Upper lobe of left lung (tissue), 6 donors: ENCODE measurements around the gene ARID1B. TPM values are rescaled to one million over a fixed set of nuclear protein-coding genes. Genes with fewer than 3 reads are reported as not detected.

Experiments
- ATAC-seq, 2 donors: fragments of 200-7000 bp; cut with Tn5 transposase; one replicate each; pipeline ENCODE4 v1.9.1; 2022; ENCODE audit warnings: mild to moderate bottlenecking in 2 of 2, moderate library complexity in 2 of 2; ENCODE audit not compliant: low FRiP score in 2 of 2
- DNase-seq, 2 donors: peaks; one replicate each; pipeline ENCODE4 v3.0.0-alpha.2; 2019 to 2020
- H3K27ac ChIP-seq, 4 donors: fragments of 200-600 bp; sonication (generic); one replicate each; pipeline ENCODE4 v1.5.1; 2016 to 2019
- H3K27me3 ChIP-seq, 4 donors: fragments of 200-600 bp; sonication (generic); one replicate each; pipeline ENCODE4 v1.5.1; 2017 to 2019
- H3K36me3 ChIP-seq, 4 donors: fragments of 200-600 bp; sonication (generic); one replicate each; pipeline ENCODE4 v1.5.1; 2016 to 2019
- H3K4me1 ChIP-seq, 4 donors: fragments of 200-600 bp; sonication (generic); one replicate each; pipeline ENCODE4 v1.5.1; 2018 to 2019
- H3K4me3 ChIP-seq, 4 donors: fragments of 200-600 bp; sonication (generic); one replicate each; pipeline ENCODE4 v1.5.1; 2017 to 2019; ENCODE audit warnings: mild to moderate bottlenecking in 2 of 4, moderate library complexity in 1 of 4
- H3K9me3 ChIP-seq, 4 donors: fragments of 200-600 bp; sonication (generic); one replicate each; pipeline ENCODE4 v1.5.1; 2018 to 2019
- EP300 ChIP-seq, 4 donors: sonication (generic); formaldehyde crosslinking; IDR thresholded peaks; one replicate each; pipeline ENCODE4 v1.5.1; 2017; ENCODE audit warnings: antibody characterized with exemption in 4 of 4, control low read depth in 2 of 4
- POLR2A ChIP-seq, 4 donors: fragments of 450-650 bp; IDR thresholded peaks; one replicate each; pipeline ENCODE4 v1.5.1; 2016 to 2017; ENCODE audit warnings: antibody characterized with exemption in 4 of 4, mild to moderate bottlenecking in 2 of 4
- POLR2AphosphoS5 ChIP-seq, 2 donors: sonication (generic); formaldehyde crosslinking; IDR thresholded peaks; one replicate each; pipeline ENCODE4 v1.5.1; 2017; ENCODE audit warnings: antibody characterized with exemption in 2 of 2
- WGBS, 2 donors: methylation state at CpG; one replicate each; pipeline ENCODE4 v1.1.5; 2017 to 2018; 5-methylcytosine and 5-hydroxymethylcytosine counted together
- total RNA-seq, 6 donors: library from RNA; depleted of rRNA in 4 of 6; stranded (reverse); fragments of >200 nt in 4 of 6; gene quantifications; one replicate each; pipeline versions ENCODE4 v1.1.0 to v1.2.1, GENCODE V29; 2016 to 2021
- TF ChIP-seq, protein P1 (sequence below), 6 experiments: fragments of 450-650 bp in 4 of 6; fragments of 200-600 bp in 2 of 6; sonication (generic) in 2 of 6; IDR thresholded peaks; one replicate each; pipeline ENCODE4 v1.5.1; 2016 to 2019; ENCODE audit warnings: antibody characterized with exemption in 6 of 6
- donor health status: DM: no; HTN: no; CAD: no; lungs with moderate emphysema.
- donor health status: DM: no; HTN: yes; CAD: no; lungs with severe emphysema.

ARID1B gene
- total RNA-seq, 6 donors from 2014 or later: 66.4 to 168 (median 109) TPM

DNA sequence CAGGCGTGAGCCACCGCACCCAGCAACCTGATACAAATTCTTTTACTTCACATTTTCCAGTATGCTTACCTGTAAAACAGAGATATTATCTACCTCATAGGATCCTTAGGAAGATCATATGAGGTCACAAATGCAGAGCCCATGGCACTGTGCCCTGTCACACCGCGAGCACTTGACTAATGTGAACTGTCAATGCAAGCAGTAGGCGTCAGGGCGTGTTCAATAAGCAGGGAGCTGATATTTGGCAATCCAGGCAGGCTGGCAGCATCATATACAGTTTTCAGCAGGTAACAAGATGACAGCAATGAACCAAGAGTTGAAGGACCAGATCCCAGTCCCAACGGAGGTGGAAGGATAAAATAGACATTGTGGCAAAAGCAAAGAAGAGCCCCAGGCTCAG is 14.6 kb upstream of the ARID1B start:
- WGBS, 2 donors: 89 to 92% methylated on average over 7 of the region's 7 CpGs
- Histone ChIP-seq H3K36me3 (no peaks in the 10 kb centered on the region), H3K4me1 (no peaks in the 10 kb centered on the region), H3K4me3 (no peak overlapping the region), H3K9me3 (no peaks in the 10 kb centered on the region), H3K27ac (no peak overlapping the region), H3K27me3 (no peaks in the 10 kb centered on the region)
- no peak for ATAC-seq
- no peak for TF ChIP-seq POLR2AphosphoS5 (IDR thresholded peaks at IDR 0.05)
- TF ChIP-seq EP300 (IDR thresholded peaks at IDR 0.05): no peak
- TF ChIP-seq, protein P1, sequence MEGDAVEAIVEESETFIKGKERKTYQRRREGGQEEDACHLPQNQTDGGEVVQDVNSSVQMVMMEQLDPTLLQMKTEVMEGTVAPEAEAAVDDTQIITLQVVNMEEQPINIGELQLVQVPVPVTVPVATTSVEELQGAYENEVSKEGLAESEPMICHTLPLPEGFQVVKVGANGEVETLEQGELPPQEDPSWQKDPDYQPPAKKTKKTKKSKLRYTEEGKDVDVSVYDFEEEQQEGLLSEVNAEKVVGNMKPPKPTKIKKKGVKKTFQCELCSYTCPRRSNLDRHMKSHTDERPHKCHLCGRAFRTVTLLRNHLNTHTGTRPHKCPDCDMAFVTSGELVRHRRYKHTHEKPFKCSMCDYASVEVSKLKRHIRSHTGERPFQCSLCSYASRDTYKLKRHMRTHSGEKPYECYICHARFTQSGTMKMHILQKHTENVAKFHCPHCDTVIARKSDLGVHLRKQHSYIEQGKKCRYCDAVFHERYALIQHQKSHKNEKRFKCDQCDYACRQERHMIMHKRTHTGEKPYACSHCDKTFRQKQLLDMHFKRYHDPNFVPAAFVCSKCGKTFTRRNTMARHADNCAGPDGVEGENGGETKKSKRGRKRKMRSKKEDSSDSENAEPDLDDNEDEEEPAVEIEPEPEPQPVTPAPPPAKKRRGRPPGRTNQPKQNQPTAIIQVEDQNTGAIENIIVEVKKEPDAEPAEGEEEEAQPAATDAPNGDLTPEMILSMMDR (IDR thresholded peaks at IDR 0.05): no peak
- TF ChIP-seq POLR2A (IDR thresholded peaks at IDR 0.05): no peak
- DNase-seq: no peak

DNA sequence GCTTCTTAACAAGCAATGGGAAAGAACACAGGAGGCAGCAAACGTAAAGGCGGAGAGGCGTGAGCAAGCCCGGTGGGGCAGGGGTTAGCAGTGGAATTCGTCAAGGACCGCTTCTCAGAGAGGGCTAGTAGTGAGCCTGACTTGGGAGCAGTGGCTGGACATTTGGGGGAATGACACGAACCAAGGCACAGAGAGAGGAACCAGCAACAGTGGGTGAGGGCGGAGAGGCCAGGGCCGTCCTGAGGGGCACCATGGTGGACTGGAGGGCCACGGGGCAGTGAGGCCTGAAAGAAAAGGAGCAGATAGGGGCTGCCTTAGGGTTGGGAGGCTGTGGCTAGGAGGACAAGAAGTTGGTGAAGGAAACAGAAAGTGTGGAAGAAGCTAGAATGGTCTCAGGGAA is 12.1 kb upstream of the ARID1B start:
- Histone ChIP-seq H3K27me3 (no peaks in the 10 kb centered on the region), H3K27ac (no peak overlapping the region), H3K4me3 (no peak overlapping the region), H3K4me1 (no peaks in the 10 kb centered on the region), H3K36me3 (no peaks in the 10 kb centered on the region), H3K9me3 (no peaks in the 10 kb centered on the region)
- 91 to 94% methylated on average over 10 of the region's 10 CpGs for WGBS, 2 donors
- ATAC-seq (peak in 1 of 2 donors; percentile 64), DNase-seq (peak in 1 of 2 donors; percentile 33)
- TF ChIP-seq POLR2AphosphoS5 (IDR thresholded peaks at IDR 0.05): no peak
- TF ChIP-seq, protein P1 (IDR thresholded peaks at IDR 0.05): no peak
- no peak for TF ChIP-seq POLR2A (IDR thresholded peaks at IDR 0.05)
- TF ChIP-seq EP300 (IDR thresholded peaks at IDR 0.05): no peak

DNA sequence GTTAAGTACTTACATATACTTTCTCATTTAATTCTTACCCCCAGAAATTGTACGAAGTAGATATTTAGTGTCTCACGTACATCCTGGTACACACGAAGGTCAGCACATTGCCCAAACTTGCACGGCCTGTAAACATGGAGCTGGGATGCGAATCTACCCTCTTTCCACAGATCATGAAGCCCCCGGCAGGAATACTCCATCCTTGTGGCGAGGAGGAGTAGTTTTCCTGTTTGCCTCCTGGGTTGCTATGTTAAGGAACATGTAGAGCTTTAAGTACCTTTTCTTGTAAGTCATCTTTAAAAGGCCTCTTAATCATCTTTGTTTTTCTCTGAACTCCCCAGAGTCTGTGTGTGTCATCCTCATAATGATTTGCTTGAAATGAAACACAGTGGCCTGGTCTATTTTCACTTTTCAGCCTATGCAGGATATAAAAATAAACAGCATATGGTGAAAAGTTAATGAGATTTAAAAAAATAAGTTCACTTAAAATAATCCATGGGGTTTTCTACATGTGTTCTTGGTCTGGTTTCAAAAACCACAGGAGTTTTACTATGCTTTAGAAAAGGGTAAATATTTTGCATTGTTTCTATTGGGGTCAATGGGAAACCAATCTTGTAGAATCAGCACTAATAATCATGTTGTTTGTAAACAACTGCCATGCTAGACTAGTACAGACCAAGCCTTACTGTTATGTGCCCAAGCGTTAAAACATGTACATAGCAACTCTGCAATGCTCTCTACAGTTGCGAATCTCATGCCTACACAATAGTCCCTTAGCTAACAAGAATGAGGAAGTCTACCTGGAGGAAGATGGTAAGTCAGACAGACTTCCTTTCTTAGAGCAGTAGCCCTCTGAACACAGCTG is 9.3 kb upstream of the ARID1B start:
- Histone ChIP-seq H3K9me3 (no peaks in the 10 kb centered on the region), H3K4me3 (no peak overlapping the region), H3K27me3 (no peaks in the 10 kb centered on the region), H3K36me3 (no peaks in the 10 kb centered on the region), H3K4me1 (no peaks in the 10 kb centered on the region), H3K27ac (no peak overlapping the region)
- WGBS, 2 donors: 87 to 89% methylated on average over 9 of the region's 9 CpGs
- DNase-seq (no peak), ATAC-seq (no peak)
- TF ChIP-seq POLR2A (IDR thresholded peaks at IDR 0.05) (no peak), EP300 (IDR thresholded peaks at IDR 0.05) (no peak), POLR2AphosphoS5 (IDR thresholded peaks at IDR 0.05) (no peak)
- TF ChIP-seq, protein P1 (IDR thresholded peaks at IDR 0.05): no peak

DNA sequence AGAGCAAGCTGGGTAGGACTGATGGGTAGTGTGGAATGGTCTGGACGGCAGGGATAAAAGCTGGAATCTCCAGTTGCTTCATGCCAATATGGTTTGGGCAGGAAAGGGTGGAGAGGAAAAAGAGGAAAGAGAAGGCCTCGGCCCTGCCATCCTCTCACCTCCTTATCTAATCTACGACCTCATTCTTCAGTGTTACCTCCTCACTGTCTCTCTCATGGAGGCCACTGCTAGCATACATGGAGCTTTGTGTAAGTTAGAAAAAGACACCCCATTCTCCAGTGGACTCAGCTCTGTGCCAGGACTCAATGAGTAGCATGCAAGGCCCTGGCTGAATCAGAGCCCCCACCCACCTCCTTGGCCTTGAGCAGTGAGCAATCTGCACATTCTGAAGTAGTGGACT is 6.1 kb upstream of the ARID1B start:
- DNase-seq (no peak), ATAC-seq (no peak)
- Histone ChIP-seq H3K27me3 (no peaks in the 10 kb centered on the region), H3K36me3 (no peaks in the 10 kb centered on the region), H3K4me1 (peaks cover 7 to 10% (median 9%) of the 10 kb centered on the region in 4 donors), H3K27ac (no peak overlapping the region), H3K4me3 (no peak overlapping the region), H3K9me3 (no peaks in the 10 kb centered on the region)
- 63 to 67% methylated on average over 3 of the region's 3 CpGs for WGBS, 2 donors
- TF ChIP-seq, protein P1 (IDR thresholded peaks at IDR 0.05): no peak
- TF ChIP-seq POLR2AphosphoS5 (IDR thresholded peaks at IDR 0.05) (no peak), EP300 (IDR thresholded peaks at IDR 0.05) (no peak), POLR2A (IDR thresholded peaks at IDR 0.05) (no peak)

DNA sequence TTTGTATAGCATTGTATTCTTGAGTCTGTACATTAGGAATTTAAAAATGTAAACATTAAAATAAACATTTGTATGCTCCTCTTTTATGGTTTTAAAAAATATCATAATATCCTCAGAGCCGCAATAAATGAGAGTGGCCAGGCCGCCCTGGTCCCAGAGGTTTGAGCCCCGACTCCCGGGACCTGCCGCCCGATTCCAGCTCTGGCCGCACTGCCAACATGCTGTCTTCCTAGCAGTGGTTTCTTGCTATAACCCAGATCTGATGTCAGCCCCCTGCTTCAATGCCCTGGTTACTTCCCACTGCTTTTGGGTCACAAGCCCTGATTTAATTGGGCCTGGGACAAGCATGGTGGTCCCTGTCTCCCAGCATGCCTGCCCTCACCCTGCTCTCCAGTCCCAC is 5.4 kb upstream of the ARID1B start:
- ATAC-seq (no peak), DNase-seq (no peak)
- TF ChIP-seq POLR2AphosphoS5 (IDR thresholded peaks at IDR 0.05) (no peak), EP300 (IDR thresholded peaks at IDR 0.05) (no peak), POLR2A (IDR thresholded peaks at IDR 0.05) (no peak)
- TF ChIP-seq, protein P1 (IDR thresholded peaks at IDR 0.05): no peak
- WGBS, 2 donors: 98 to 99% methylated on average over 7 of the region's 7 CpGs
- no peaks in the 10 kb centered on the region for H3K36me3 ChIP-seq
- H3K27me3 ChIP-seq: no peaks in the 10 kb centered on the region
- H3K4me1 ChIP-seq: peaks cover 9 to 15% (median 11%) of the 10 kb centered on the region in 4 donors
- no peaks in the 10 kb centered on the region for H3K9me3 ChIP-seq
- no peak overlapping the region for H3K27ac ChIP-seq
- no peak overlapping the region for H3K4me3 ChIP-seq
